GM10248 (cell line): ENCODE results near the gene PTPRG.

ENCODE experiments used
- CTCF ChIA-PET: fragments of 300-600 bp; sonication (Branson Sonifier 250); formaldehyde crosslinking; extraction: SDS; loops from one replicate; lab custom pipeline; 2021; ENCODE audit warnings: antibody characterized with exemption; lab: Yijun Ruan, JAX
- POLR2A ChIA-PET: fragments of 350-650 bp; sonication (Branson Sonifier 250); formaldehyde crosslinking; extraction: SDS; loops from one replicate; lab custom pipeline; 2020; ENCODE audit warnings: antibody characterized with exemption; lab: Yijun Ruan, JAX
- DNase-seq: peaks from one replicate; pipeline ENCODE4 v3.0.0; 2012; ENCODE audit errors: extremely low spot score
- TF ChIP-seq, protein P1 (sequence below): IDR thresholded peaks from 2 replicates; pipeline ENCODE4 v1.5.1; 2012; ENCODE audit warnings: mild to moderate bottlenecking, low read depth; ENCODE audit errors: extremely low read depth, missing control alignments, control extremely low read depth

PTPRG gene

DNA sequence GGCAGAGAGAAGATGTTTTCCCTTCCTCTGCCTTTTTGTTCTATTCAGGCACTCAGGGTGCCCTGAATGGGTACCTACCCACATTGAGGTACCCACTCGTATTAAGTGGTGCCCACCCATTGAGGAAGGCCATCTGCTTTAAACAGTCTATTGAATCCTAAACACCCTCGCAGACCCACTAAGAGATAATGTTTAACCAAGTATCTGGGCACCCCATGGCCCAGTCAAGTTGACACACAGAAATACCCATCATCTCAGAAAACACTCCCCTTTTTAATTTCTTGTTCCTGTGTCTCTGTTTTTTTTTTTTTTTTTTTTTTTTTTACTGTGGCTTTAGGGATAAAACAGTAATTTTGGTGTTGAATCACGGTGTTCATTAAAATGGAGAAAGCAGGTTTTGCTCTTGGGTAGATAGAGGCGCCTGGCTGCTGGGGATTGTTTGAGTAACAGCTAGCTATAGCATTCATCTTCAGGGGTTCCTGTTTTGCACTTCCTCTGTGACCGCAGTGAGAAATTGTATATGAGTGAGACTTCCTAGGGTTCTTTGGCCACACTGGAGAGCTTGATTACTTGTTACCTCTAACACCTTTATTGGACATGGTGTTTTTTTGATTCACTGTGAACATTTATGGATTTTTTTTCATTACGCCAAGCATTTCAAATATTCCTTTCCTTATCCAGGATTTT is 259.1 kb downstream of the PTPRG start:
- DNase-seq = no peak
- POLR2A ChIA-PET = no interaction called here
- CTCF ChIA-PET = interaction anchor here (1.3 kb wide), 1 partner anchor 9 kb away, joined by 3 read pairs; no protein-coding TSS in a partner anchor
- TF ChIP-seq, protein P1, sequence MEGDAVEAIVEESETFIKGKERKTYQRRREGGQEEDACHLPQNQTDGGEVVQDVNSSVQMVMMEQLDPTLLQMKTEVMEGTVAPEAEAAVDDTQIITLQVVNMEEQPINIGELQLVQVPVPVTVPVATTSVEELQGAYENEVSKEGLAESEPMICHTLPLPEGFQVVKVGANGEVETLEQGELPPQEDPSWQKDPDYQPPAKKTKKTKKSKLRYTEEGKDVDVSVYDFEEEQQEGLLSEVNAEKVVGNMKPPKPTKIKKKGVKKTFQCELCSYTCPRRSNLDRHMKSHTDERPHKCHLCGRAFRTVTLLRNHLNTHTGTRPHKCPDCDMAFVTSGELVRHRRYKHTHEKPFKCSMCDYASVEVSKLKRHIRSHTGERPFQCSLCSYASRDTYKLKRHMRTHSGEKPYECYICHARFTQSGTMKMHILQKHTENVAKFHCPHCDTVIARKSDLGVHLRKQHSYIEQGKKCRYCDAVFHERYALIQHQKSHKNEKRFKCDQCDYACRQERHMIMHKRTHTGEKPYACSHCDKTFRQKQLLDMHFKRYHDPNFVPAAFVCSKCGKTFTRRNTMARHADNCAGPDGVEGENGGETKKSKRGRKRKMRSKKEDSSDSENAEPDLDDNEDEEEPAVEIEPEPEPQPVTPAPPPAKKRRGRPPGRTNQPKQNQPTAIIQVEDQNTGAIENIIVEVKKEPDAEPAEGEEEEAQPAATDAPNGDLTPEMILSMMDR = no peak

DNA sequence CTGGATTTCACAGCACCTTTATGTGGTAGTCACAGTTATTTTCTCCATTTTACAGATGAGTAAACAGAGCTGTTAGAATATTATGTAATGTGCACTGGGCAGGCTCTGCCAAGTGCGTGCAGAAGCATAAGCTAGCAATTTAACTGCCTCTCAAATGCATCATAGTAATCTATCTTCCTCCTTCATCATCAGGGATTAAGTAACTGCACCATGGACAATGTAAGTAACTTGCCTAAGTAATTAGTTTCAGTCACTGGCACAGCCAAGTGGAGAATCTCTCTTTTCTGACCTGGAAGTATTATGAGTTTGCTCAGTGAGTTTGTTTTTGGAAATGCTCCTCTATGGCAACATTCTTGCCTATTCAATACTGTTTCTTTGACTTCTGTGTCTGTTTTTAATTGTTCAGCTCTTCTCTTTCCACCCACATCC is 260.5 kb downstream of the PTPRG start:
- ChIA-PET POLR2A (no interaction called here), CTCF (interaction anchor here (1.0 to 1.2 kb wide), 2 partner anchors 9 to 17 kb away, joined by 3 read pairs; no protein-coding TSS in a partner anchor)
- DNase-seq = no peak
- TF ChIP-seq, protein P1 = no peak

DNA sequence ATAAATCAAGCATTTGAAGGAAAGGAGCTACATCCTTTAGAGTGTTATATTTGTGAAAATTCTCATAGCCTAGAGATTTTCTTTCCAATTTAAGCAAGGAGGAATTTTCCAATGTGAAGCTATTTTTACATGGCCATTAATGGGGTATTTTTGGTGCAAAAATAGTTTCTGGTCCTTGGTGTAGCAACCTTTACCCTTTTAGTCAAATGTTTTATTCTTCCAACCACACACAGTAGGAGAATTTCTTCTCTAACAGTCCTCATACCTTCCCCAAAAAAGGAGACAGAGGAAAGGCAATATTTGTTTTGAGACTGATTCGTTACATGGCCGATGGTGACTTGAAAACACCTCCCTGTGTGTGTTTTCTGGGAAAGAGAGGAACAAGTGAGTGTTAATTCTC is 261.2 kb downstream of the PTPRG start:
- ChIA-PET POLR2A (no interaction called here), CTCF (interaction anchor here (1.0 to 1.2 kb wide), 3 partner anchors 10 to 16 kb away, joined by 3 to 4 read pairs (median 3); no protein-coding TSS in a partner anchor)
- TF ChIP-seq, protein P1 = no peak
- no peak for DNase-seq

DNA sequence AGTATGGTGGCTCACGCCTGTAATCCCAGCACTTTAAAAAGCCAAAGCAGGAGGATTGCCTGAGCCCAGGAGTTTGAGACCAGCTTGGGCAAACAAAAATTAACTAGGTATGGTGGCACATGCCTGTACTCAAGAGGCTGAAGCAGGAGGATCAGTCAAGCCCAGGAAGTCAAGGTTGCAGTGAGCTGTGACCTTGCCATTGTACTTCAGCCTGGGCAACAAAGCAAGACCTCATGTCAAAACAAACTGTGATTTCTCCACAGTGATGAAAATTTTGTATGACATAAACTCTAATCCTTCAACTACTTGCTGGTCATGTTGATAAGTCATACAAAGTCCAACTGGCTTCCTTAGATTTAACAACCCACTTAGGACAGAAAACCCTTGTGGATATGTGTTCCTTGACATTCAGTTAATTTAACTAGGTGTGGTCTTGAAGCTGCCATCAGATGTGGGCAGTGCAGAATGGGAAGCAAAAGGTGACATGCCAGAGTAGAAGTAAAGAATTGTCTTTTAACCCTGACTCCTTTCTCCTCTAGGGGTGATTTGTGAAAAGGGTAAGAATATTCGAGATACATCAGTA is 263.3 kb downstream of the PTPRG start:
- TF ChIP-seq, protein P1 = no peak
- POLR2A ChIA-PET = no interaction called here
- DNase-seq = no peak
- CTCF ChIA-PET = interaction anchor here (1.5 kb wide), 1 partner anchor 14 kb away, joined by 3 read pairs; no protein-coding TSS in a partner anchor

GRCh38 chr3:61826161-61826560 is 264.8 kb downstream of the PTPRG start:
- TF ChIP-seq, protein P1 = no peak
- DNase-seq = no peak
- ChIA-PET CTCF (interaction anchor here (1.5 kb wide), 1 partner anchor 13 kb away, joined by 3 read pairs; no protein-coding TSS in a partner anchor), POLR2A (no interaction called here)

DNA sequence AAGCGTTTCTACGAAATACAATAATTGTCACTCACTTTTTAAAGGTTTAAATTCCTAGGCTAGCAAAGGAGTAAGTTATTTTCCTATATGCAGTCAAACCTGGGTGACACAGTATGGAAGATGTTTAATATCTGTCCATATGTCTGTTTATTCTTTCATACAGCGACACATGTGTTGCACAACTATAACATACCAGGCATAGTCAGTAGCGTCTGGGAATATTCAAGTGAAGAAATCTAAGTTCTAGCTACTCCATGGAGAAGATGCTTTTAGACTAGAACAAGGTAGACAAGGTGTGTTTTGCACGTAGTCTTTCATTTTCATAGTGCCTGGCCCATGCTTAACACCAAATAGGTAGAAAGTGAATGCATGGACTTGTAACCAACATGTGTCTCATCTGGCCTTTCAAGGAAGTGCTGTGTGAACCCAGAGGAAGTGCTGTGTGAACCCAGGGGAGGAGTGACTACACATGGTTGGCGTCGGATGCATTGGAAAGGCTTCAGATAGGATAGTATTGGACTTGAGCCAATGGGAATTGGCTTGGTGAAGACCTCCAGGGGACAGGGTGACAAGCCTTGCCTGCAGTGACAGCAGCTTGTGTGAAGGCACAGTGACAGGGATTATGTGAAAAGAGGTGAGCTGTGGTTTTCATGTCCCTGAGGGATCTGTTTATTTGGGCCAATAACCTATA is 267.0 kb downstream of the PTPRG start:
- ChIA-PET CTCF (no interaction called here), POLR2A (no interaction called here)
- no peak for DNase-seq
- TF ChIP-seq, protein P1 = no peak
